ENCODE results near the gene UBE2S. TPM values are rescaled to one million over a fixed set of nuclear protein-coding genes. Genes with fewer than 3 reads are reported as not detected.

Gene UBE2S
- total RNA-seq, 4 donors from 2014 or later = 5.7 to 13.3 (median 9.8) TPM

- Histone ChIP-seq H3K36me3 (no peaks in the 10 kb centered on the region), H3K27me3 (peaks cover 27% of the 10 kb centered on the region), H3K4me3 (replicated peaks in 1 of 3) (no peak overlapping the region), H3K27ac (no peak overlapping the region), H3K9me3 (no peaks in the 10 kb centered on the region), H3K4me1 (peaks cover 0 to 15% of the 10 kb centered on the region in 2 donors)
- intact Hi-C loops (cut with DNase I) = no loop called here
- no peak for DNase-seq
- TF ChIP-seq CTCF (IDR thresholded peaks at IDR 0.05) = no peak
- no peak for TF ChIP-seq POLR2A (IDR thresholded peaks at IDR 0.05)
- 85 to 90% methylated on average over 2 to 7 of the region's 16 CpGs for WGBS, 2 donors
These were observed 39.5 kb downstream of the UBE2S start for GRCh38 chr19:55368106-55368505.

- intact Hi-C loops (cut with DNase I) = no loop called here
- 90 to 96% methylated on average over 3 of the region's 3 CpGs for WGBS, 2 donors
- Histone ChIP-seq H3K36me3 (no peaks in the 10 kb centered on the region), H3K4me1 (peaks cover 0 to 15% of the 10 kb centered on the region in 2 donors), H3K9me3 (no peaks in the 10 kb centered on the region), H3K27me3 (peaks cover 17% of the 10 kb centered on the region), H3K27ac (no peak overlapping the region), H3K4me3 (replicated peaks in 1 of 3) (no peak overlapping the region)
- DNase-seq = no peak
- TF ChIP-seq CTCF (IDR thresholded peaks at IDR 0.05) (no peak), POLR2A (IDR thresholded peaks at IDR 0.05) (no peak)
These were observed 40.8 kb downstream of the UBE2S start for GRCh38 chr19:55366790-55367189.

- DNase-seq = no peak
- TF ChIP-seq CTCF (IDR thresholded peaks at IDR 0.05) = no peak
- TF ChIP-seq POLR2A (IDR thresholded peaks at IDR 0.05) = no peak
- intact Hi-C loops (cut with DNase I) = no loop called here
- no peaks in the 10 kb centered on the region for H3K9me3 ChIP-seq
- H3K27me3 ChIP-seq = peaks cover 11% of the 10 kb centered on the region
- no peak overlapping the region for H3K27ac ChIP-seq
- no peaks in the 10 kb centered on the region for H3K36me3 ChIP-seq
- peaks cover 0 to 15% of the 10 kb centered on the region in 2 donors for H3K4me1 ChIP-seq
- 75 to 83% methylated on average over 8 to 12 of the region's 19 CpGs for WGBS, 2 donors
- H3K4me3 ChIP-seq (replicated peaks in 1 of 3) = no peak overlapping the region
These were observed 41.6 kb downstream of the UBE2S start for GRCh38 chr19:55365964-55366363.

- H3K9me3 ChIP-seq = no peaks in the 10 kb centered on the region
- peaks cover 0 to 14% of the 10 kb centered on the region in 2 donors for H3K4me1 ChIP-seq
- TF ChIP-seq POLR2A (IDR thresholded peaks at IDR 0.05) = no peak
- TF ChIP-seq CTCF (IDR thresholded peaks at IDR 0.05) = no peak
- intact Hi-C loops (cut with DNase I) = no loop called here
- 71 to 81% methylated on average over 8 of the region's 8 CpGs for WGBS, 2 donors
- no peak overlapping the region for H3K27ac ChIP-seq
- H3K4me3 ChIP-seq (replicated peaks in 1 of 3) = no peak overlapping the region
- H3K27me3 ChIP-seq = peaks cover 7% of the 10 kb centered on the region
- DNase-seq = no peak
- H3K36me3 ChIP-seq = no peaks in the 10 kb centered on the region
These were observed 42.3 kb downstream of the UBE2S start for GRCh38 chr19:55365245-55365644.

- H3K36me3 ChIP-seq = no peaks in the 10 kb centered on the region
- DNase-seq = no peak
- intact Hi-C loops (cut with DNase I) = no loop called here
- no peak within 1 kb of the TSS for H3K4me3 ChIP-seq (replicated peaks in 1 of 3)
- H3K9me3 ChIP-seq = no peaks in the 10 kb centered on the region
- WGBS, 2 donors = 58 to 71% methylated on average over 7 to 20 of the region's 27 CpGs
- no peaks in the 10 kb centered on the region for H3K27me3 ChIP-seq
- no peak for TF ChIP-seq POLR2A (IDR thresholded peaks at IDR 0.05)
- TF ChIP-seq CTCF (IDR thresholded peaks at IDR 0.05) = no peak
- no peak within 1 kb of the TSS for H3K27ac ChIP-seq
- no peaks in the 10 kb centered on the region for H3K4me1 ChIP-seq
These were observed 44.4 kb downstream of the UBE2S start, which contains the start of gene GARIN5B for GRCh38 chr19:55362990-55363716. TSS of gene GARIN5B (minus strand) at chr19:55363260. CDS start at chr19:55363066, 194 bp downstream.
